ENCODE measurements around the gene PARD6G.

DNA sequence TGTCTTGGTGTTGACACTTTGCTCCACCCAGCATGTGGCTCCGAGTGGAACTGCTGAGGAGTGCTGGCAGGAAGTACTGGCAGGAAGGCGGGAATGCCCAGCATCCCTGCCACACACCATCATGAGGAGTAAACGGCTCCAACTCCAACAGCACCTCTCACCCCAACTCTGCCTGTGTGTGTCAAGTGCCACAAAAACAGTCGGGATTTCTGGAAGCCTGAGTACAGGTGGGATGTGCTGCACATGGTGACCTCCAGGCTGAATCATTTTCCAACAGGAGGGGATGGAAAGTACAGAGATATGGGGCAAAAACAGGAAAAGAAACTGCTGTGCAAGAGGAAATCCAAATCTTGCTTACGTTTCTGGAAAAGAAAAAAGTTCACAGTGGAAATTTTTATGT is 53.6 kb downstream of the PARD6G start:
- TF ChIP-seq, protein P1, sequence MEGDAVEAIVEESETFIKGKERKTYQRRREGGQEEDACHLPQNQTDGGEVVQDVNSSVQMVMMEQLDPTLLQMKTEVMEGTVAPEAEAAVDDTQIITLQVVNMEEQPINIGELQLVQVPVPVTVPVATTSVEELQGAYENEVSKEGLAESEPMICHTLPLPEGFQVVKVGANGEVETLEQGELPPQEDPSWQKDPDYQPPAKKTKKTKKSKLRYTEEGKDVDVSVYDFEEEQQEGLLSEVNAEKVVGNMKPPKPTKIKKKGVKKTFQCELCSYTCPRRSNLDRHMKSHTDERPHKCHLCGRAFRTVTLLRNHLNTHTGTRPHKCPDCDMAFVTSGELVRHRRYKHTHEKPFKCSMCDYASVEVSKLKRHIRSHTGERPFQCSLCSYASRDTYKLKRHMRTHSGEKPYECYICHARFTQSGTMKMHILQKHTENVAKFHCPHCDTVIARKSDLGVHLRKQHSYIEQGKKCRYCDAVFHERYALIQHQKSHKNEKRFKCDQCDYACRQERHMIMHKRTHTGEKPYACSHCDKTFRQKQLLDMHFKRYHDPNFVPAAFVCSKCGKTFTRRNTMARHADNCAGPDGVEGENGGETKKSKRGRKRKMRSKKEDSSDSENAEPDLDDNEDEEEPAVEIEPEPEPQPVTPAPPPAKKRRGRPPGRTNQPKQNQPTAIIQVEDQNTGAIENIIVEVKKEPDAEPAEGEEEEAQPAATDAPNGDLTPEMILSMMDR (conservative IDR thresholded peaks at IDR 0.05): no peak
- no peak for TF ChIP-seq EZH2 (IDR thresholded peaks at IDR 0.05; ENCODE audit: low read depth)
